ELR (cell line): ENCODE measurements around the gene KRTAP10-1.

Source experiments
- DNase-seq: peaks from one replicate; pipeline ENCODE4 v3.0.0-alpha.2; 2015; ENCODE audit warnings: low read depth

The KRTAP10-1 gene

GRCh38 chr21:44527983-44528633 is 11.9 kb downstream of the KRTAP10-1 start:
- no peak for DNase-seq

GRCh38 chr21:44527156-44527982 is 12.6 kb downstream of the KRTAP10-1 start:
- DNase-seq = no peak

- no peak for DNase-seq
Measured at GRCh38 chr21:44526096-44526997, 13.6 kb downstream of the KRTAP10-1 start.

GRCh38 chr21:44525391-44526095 is 14.5 kb downstream of the KRTAP10-1 start:
- no peak for DNase-seq

GRCh38 chr21:44524414-44525371 is 15.3 kb downstream of the KRTAP10-1 start:
- DNase-seq = no peak

- DNase-seq = no peak
Measured at GRCh38 chr21:44523567-44524413, 16.2 kb downstream of the KRTAP10-1 start.

GRCh38 chr21:44522753-44523204 is 17.2 kb downstream of the KRTAP10-1 start:
- no peak for DNase-seq

GRCh38 chr21:44521928-44522752 is 17.9 kb downstream of the KRTAP10-1 start:
- no peak for DNase-seq

GRCh38 chr21:44521301-44521927 is 18.6 kb downstream of the KRTAP10-1 start:
- DNase-seq = no peak

- DNase-seq = no peak
Measured at GRCh38 chr21:44520326-44521300, 19.4 kb downstream of the KRTAP10-1 start.

- no peak for DNase-seq
Measured at GRCh38 chr21:44519346-44520325, 20.4 kb downstream of the KRTAP10-1 start.

- DNase-seq = no peak
Measured at GRCh38 chr21:44518686-44519085, 21.3 kb downstream of the KRTAP10-1 start.

- DNase-seq = peak; percentile 6
Measured at GRCh38 chr21:44517175-44517899, 22.7 kb downstream of the KRTAP10-1 start.

GRCh38 chr21:44516828-44517174 is 23.2 kb downstream of the KRTAP10-1 start:
- DNase-seq = no peak

- DNase-seq = no peak
Measured at GRCh38 chr21:44516342-44516741, 23.7 kb downstream of the KRTAP10-1 start.
